C1 segment of cervical spinal cord (tissue), 14 donors: ENCODE results near the gene COMMD6.

Experiments
- DNase-seq, 14 donors: peaks; one replicate each; lab custom pipeline; 2025; lab: John Stamatoyannopoulos, UW

The COMMD6 gene

DNA sequence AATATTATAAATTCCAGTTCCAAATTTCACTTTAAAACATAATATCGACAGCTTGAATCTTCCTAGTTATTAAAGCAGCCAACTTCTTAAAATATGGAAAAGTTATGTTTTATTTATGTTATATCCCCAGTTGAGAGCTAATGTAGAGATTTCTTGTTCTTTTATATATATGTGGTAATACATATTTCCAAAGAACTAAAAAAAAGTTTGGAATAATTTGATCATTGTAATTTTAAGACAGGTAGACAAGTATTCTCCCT, 54.9 kb downstream of the COMMD6 start:
- DNase-seq, result no peak

DNA sequence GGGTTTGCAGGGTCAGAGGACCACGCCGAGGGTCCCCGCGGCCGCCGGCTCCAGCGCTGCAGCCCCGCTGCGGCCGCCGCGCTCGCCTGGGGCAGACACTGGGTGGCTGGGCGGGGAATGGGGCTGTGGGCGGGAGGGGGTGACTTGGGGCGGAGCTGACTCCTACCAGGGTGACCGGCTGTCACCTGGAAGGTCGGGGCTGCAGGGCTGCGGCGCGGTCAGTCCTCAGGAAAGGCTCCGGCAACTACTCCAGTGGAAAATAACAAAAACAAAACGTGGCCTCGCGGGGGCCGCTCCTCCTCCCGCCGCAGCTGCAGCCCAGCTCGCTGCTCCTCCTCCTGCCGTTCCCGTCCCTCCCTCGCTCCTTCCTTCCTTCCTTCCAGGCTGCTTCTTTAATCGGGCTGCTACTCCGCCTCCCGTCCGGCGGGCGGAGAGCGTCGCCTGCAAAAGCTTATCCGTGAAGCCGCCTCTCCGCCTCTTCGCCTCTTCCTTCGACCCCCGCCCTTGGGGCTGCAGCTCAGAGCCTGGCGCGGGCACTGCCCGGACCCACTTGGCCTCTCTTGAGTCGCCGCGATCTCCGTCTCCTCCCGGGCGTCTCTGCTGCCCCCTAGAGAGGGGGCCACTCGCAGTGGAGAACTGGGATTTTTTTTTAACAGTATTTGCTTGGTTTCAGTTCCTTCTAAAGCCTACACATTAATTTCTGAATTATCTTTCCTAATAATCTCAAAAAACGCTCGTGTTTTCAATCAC, 55.4 kb downstream of the COMMD6 start, which contains the start of gene TBC1D4:
Gene TBC1D4, minus strand, starts transcription at position 100 of the 750 bp plus-strand sequence. CDS start 402 bp downstream, outside the sequence.
- peak in 13 of 14 donors; percentile 28 to 83 (median 71) for DNase-seq

- DNase-seq, result peak in 8 of 14 donors; percentile 9 to 76 (median 44)
Measured at GRCh38 chr13:75481176-75482069, 56.2 kb downstream of the COMMD6 start.

- DNase-seq, result peak in 5 of 14 donors; percentile 24 to 58 (median 41)
Measured at GRCh38 chr13:75480671-75481175, 56.9 kb downstream of the COMMD6 start.

GRCh38 chr13:75479102-75479740, 58.4 kb downstream of the COMMD6 start:
- DNase-seq, result no peak

DNA sequence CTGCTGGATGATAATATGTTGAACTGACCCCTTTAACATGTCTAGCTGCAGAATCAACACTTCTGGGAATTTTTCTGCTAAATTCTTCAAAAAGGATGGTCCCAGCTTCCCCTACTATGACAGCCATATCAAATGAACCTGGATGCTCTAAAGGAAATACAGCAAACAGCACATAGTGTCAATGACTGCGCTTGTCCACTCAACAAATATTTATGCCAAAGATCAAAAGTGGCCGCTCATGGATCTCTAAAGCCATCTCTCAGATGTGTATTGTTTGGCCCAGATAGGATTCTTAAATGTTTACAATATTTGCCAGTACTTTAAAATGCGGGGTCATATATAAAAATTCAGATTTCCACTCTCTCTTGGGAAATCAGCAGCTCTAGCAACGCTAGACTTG, 59.0 kb downstream of the COMMD6 start:
- no peak for DNase-seq
